ENCODE measurements around the gene RNF208.

- TF ChIP-seq CTCF (conservative IDR thresholded peaks at IDR 0.05) (no peak), EZH2 (IDR thresholded peaks at IDR 0.05; ENCODE audit: low read depth) (no peak)
These were observed 42.0 kb upstream of the RNF208 start for GRCh38 chr9:137264067-137264466.
